ENCODE results near the gene PRR15L. TPM values are rescaled to one million over a fixed set of nuclear protein-coding genes. Genes with fewer than 3 reads are reported as not detected.

The PRR15L gene, protein sequence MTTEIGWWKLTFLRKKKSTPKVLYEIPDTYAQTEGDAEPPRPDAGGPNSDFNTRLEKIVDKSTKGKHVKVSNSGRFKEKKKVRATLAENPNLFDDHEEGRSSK
- not detected for total RNA-seq
- total RNA-seq (2013) = not detected

DNA sequence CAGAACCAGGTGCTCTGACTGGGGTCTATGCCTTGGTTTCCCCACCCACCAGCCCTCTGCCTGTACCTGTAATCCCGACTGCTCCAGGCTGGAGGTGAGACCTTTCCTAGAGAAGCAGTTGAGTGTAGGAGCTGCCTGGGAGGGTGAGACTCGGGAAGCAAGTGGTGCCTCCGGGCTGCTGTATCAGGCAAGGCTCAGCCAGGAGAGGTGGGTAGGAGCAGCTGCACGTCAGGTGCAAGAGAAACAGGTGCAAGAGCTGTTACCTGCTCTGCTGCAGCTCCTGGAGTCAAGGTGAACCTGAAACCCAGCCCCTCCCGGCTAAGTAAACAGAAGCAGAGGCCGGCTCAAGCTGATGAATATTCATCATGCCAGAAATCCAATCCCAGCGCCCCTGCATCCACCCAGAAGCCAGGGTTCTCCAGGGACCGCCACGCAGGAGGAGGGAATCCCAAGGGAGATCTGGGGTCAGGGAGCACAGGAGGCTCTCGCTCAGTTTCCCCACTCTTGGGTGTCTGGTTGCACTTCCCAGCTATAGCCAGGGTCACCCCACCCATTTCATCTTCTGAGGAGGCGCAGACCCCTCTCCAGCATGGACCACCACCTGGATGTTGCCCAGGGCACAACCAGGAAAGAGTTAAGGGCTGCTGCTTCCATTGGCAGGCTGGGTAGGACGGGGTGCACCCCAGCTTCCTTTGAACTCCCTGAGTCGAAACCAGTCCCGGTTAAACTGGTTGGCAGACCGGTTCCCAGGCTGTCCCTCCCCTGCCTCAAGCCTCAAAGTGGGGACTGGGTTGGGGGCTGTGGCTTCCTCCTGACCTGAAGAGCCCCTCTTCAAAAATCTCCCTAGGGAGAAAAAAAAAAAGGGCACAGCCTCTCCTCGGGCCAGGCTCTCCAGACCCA, at the start of gene PRR15L:
PRR15L (minus strand) TSS at position 293 of the 900 bp plus-strand sequence. CDS start 4,649 bp downstream, outside the sequence.
- Histone ChIP-seq H3K36me3 (ENCODE audit: control insufficient read depth, insufficient read depth, low read length) (no peaks in the 10 kb centered on the region), H3K27me3 (ENCODE audit: control insufficient read depth, insufficient read depth, low read length) (no peaks in the 10 kb centered on the region), H3K4me1 (ENCODE audit: control insufficient read depth, insufficient read depth, low read length) (peaks cover under 1% of the 10 kb centered on the region), H3K4me3 (ENCODE audit: low read length) (no peak within 1 kb of the TSS), H3K27ac (ENCODE audit: low read length) (no peak within 1 kb of the TSS), H3K9me3 (ENCODE audit: control insufficient read depth, insufficient read depth, low read length) (no peaks in the 10 kb centered on the region)
- H3K27me3 Mint-ChIP-seq (ENCODE audit: low read depth in 2 of 2) = no peaks in the 10 kb centered on the region
- H3K27ac Mint-ChIP-seq = no peak within 1 kb of the TSS
- TF ChIP-seq CTCF (IDR thresholded peaks at IDR 0.05) = no peak
- DNase-seq = no peak
- H3K36me3 Mint-ChIP-seq = no peaks in the 10 kb centered on the region
- H3K4me1 Mint-ChIP-seq = no peaks in the 10 kb centered on the region
- ATAC-seq = no peak
- 83% methylated on average over 16 of the region's 16 CpGs for WGBS (ENCODE audit: insufficient coverage)
- intact Hi-C loops (cut with micrococcal nuclease) = no loop called here
- no peak within 1 kb of the TSS for H3K4me3 Mint-ChIP-seq
- no peaks in the 10 kb centered on the region for H3K9me3 Mint-ChIP-seq

GRCh38 chr17:48006936-48007709, 49.4 kb upstream of the PRR15L start:
- no peaks in the 10 kb centered on the region for H3K36me3 ChIP-seq (ENCODE audit: control insufficient read depth, insufficient read depth, low read length)
- no peak overlapping the region for H3K4me3 ChIP-seq (ENCODE audit: low read length)
- no peaks in the 10 kb centered on the region for H3K9me3 Mint-ChIP-seq
- no peak overlapping the region for H3K27ac ChIP-seq (ENCODE audit: low read length)
- ATAC-seq = no peak
- H3K27me3 ChIP-seq (ENCODE audit: control insufficient read depth, insufficient read depth, low read length) = peaks cover 9% of the 10 kb centered on the region
- WGBS (ENCODE audit: insufficient coverage) = 91% methylated on average over 12 of the region's 12 CpGs
- no peaks in the 10 kb centered on the region for H3K36me3 Mint-ChIP-seq
- no peak overlapping the region for H3K27ac Mint-ChIP-seq
- peaks cover 11% of the 10 kb centered on the region for H3K4me1 ChIP-seq (ENCODE audit: control insufficient read depth, insufficient read depth, low read length)
- no peak for TF ChIP-seq CTCF (IDR thresholded peaks at IDR 0.05)
- H3K4me3 Mint-ChIP-seq = no peak overlapping the region
- no peaks in the 10 kb centered on the region for H3K9me3 ChIP-seq (ENCODE audit: control insufficient read depth, insufficient read depth, low read length)
- H3K27me3 Mint-ChIP-seq (ENCODE audit: low read depth in 2 of 2) = peaks cover 40 to 55% of the 10 kb centered on the region in 2 donors
- H3K4me1 Mint-ChIP-seq = peaks cover 6 to 11% of the 10 kb centered on the region in 2 donors
- intact Hi-C loops (cut with micrococcal nuclease) = no loop called here
- no peak for DNase-seq

DNA sequence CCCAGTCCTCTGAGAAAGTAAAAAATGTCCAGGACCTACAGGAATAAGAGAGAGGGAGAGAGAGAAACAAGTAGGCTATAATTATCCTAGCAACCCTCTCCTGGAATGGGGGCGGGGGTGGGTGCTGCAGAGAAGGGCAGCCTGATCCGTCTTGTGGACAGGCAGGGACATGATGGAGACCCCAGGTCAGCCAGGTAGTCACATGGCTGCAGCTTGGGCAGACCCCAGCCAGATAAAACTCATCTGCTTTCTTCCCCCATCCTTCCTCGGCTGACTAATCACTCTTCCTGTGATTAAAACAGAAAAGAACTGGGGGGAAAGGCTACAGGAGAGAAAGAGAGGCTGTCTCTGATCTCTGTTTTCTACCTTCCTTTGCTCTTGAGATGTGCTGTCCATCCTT, 47.3 kb upstream of the PRR15L start:
- Histone ChIP-seq H3K36me3 (ENCODE audit: control insufficient read depth, insufficient read depth, low read length) (no peaks in the 10 kb centered on the region), H3K4me1 (ENCODE audit: control insufficient read depth, insufficient read depth, low read length) (peaks cover 3% of the 10 kb centered on the region), H3K27ac (ENCODE audit: low read length) (no peak overlapping the region), H3K9me3 (ENCODE audit: control insufficient read depth, insufficient read depth, low read length) (no peaks in the 10 kb centered on the region), H3K4me3 (ENCODE audit: low read length) (no peak overlapping the region), H3K27me3 (ENCODE audit: control insufficient read depth, insufficient read depth, low read length) (peaks cover 2% of the 10 kb centered on the region)
- TF ChIP-seq CTCF (IDR thresholded peaks at IDR 0.05) = no peak
- no peak for DNase-seq
- no peaks in the 10 kb centered on the region for H3K36me3 Mint-ChIP-seq
- no peaks in the 10 kb centered on the region for H3K9me3 Mint-ChIP-seq
- H3K27me3 Mint-ChIP-seq (ENCODE audit: low read depth in 2 of 2) = peaks cover 24 to 37% of the 10 kb centered on the region in 2 donors
- H3K4me1 Mint-ChIP-seq = no peaks in the 10 kb centered on the region
- intact Hi-C loops (cut with micrococcal nuclease) = no loop called here
- no peak for ATAC-seq
- WGBS (ENCODE audit: insufficient coverage) = 94% methylated on average over 2 of the region's 3 CpGs
- H3K4me3 Mint-ChIP-seq = no peak overlapping the region
- H3K27ac Mint-ChIP-seq = no peak overlapping the region

Measured in natural killer cell (primary cell).